ENCODE results near the gene CCNT2.

Gene CCNT2

GRCh38 chr2:134918526-134919340 is at the start of gene CCNT2:
CCNT2 (plus strand) TSS chr2:134918822; CDS start chr2:134918855, 33 bp downstream.
- H3K9me3 ChIP-seq = no peaks in the 10 kb centered on the region
- DNase-seq = peak; percentile 99 to 100
- H3K27me3 ChIP-seq = no peaks in the 10 kb centered on the region
- intact Hi-C loops (cut with DNase I; ENCODE audit: low total_unique reads) = loop anchor here (2.0 to 5.0 kb wide), 2 partner anchors 614 to 824 kb away; partner anchors contain the start of genes R3HDM1 and ZRANB3
- no peaks in the 10 kb centered on the region for H3K36me3 ChIP-seq
- TF ChIP-seq CTCF (IDR thresholded peaks at IDR 0.05) = no peak
- peak within 1 kb of the TSS; percentile 78 to 95 for H3K4me3 ChIP-seq
- H3K27ac ChIP-seq = peak within 1 kb of the TSS; percentile 93 to 98
- peaks cover 0 to 49% (median 25%) of the 10 kb centered on the region in 4 donors for H3K4me1 ChIP-seq

- no peak for TF ChIP-seq CTCF (IDR thresholded peaks at IDR 0.05)
- no peaks in the 10 kb centered on the region for H3K4me1 ChIP-seq
- H3K4me3 ChIP-seq = no peak overlapping the region
- no peak overlapping the region for H3K27ac ChIP-seq
- intact Hi-C loops (cut with DNase I; ENCODE audit: low total_unique reads) = no loop called here
- no peak for DNase-seq
- H3K36me3 ChIP-seq = no peaks in the 10 kb centered on the region
- no peaks in the 10 kb centered on the region for H3K9me3 ChIP-seq
- no peaks in the 10 kb centered on the region for H3K27me3 ChIP-seq
Observed at GRCh38 chr2:134869946-134870736, 48.5 kb upstream of the CCNT2 start.

- intact Hi-C loops (cut with DNase I; ENCODE audit: low total_unique reads) = no loop called here
- H3K27ac ChIP-seq = no peak overlapping the region
- no peaks in the 10 kb centered on the region for H3K27me3 ChIP-seq
- peaks cover 0 to 6% (median 2%) of the 10 kb centered on the region in 3 donors for H3K9me3 ChIP-seq
- no peak for DNase-seq
- no peak overlapping the region for H3K4me3 ChIP-seq
- H3K4me1 ChIP-seq = no peaks in the 10 kb centered on the region
- no peaks in the 10 kb centered on the region for H3K36me3 ChIP-seq
- no peak for TF ChIP-seq CTCF (IDR thresholded peaks at IDR 0.05)
Observed at GRCh38 chr2:134873152-134873551, 45.5 kb upstream of the CCNT2 start.

GRCh38 chr2:134875309-134875708 is 43.3 kb upstream of the CCNT2 start:
- Histone ChIP-seq H3K27me3 (no peaks in the 10 kb centered on the region), H3K27ac (no peak overlapping the region), H3K9me3 (peaks cover 0 to 18% (median 11%) of the 10 kb centered on the region in 3 donors), H3K36me3 (no peaks in the 10 kb centered on the region), H3K4me3 (no peak overlapping the region), H3K4me1 (no peaks in the 10 kb centered on the region)
- TF ChIP-seq CTCF (IDR thresholded peaks at IDR 0.05) = no peak
- intact Hi-C loops (cut with DNase I; ENCODE audit: low total_unique reads) = no loop called here
- no peak for DNase-seq

GRCh38 chr2:134882773-134883172 is 35.8 kb upstream of the CCNT2 start:
- Histone ChIP-seq H3K36me3 (no peaks in the 10 kb centered on the region), H3K27me3 (no peaks in the 10 kb centered on the region), H3K4me3 (no peak overlapping the region), H3K27ac (no peak overlapping the region), H3K4me1 (no peaks in the 10 kb centered on the region), H3K9me3 (peaks cover 0 to 18% (median 6%) of the 10 kb centered on the region in 3 donors)
- no peak for TF ChIP-seq CTCF (IDR thresholded peaks at IDR 0.05)
- no peak for DNase-seq
- intact Hi-C loops (cut with DNase I; ENCODE audit: low total_unique reads) = no loop called here
